Stimulated activated CD8-positive, alpha-beta memory T cell treated with anti-CD3 and anti-CD28 coated beads, Interleukin-15, amount 100 ng/mL, for 48 hours (primary cell): ENCODE measurements around the gene XAGE2.

Source experiments
- DNase-seq, 2 donors: peaks; one replicate each; pipeline ENCODE4 v3.0.0-alpha.2; 2020; ENCODE audit warnings: low read depth in 2 of 2

Gene XAGE2

DNA sequence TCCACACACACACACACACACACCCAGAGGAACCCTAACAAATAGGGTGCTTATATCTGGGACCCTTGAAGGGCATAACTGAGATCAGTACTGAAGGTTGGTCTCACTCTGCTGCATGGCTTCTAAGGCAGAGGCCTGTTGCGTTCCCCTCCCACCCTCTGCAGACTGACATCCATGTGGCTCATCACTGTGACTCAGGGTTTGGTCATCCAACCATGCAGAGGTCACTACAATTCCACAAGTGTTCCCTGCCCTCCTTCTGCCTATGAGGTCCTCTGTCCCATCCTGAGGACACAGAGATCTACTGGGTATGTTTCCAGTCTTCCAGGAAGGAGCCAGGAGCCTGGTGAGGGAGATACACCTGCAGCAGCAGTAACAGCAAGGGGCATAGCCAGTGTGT, 55.8 kb downstream of the XAGE2 start:
- DNase-seq = no peak
